ENCODE results near the gene SH2D3C.
A peak's percentile ranks its signal among the peaks of the same experiment; 100 is the strongest.

The SH2D3C gene

DNA sequence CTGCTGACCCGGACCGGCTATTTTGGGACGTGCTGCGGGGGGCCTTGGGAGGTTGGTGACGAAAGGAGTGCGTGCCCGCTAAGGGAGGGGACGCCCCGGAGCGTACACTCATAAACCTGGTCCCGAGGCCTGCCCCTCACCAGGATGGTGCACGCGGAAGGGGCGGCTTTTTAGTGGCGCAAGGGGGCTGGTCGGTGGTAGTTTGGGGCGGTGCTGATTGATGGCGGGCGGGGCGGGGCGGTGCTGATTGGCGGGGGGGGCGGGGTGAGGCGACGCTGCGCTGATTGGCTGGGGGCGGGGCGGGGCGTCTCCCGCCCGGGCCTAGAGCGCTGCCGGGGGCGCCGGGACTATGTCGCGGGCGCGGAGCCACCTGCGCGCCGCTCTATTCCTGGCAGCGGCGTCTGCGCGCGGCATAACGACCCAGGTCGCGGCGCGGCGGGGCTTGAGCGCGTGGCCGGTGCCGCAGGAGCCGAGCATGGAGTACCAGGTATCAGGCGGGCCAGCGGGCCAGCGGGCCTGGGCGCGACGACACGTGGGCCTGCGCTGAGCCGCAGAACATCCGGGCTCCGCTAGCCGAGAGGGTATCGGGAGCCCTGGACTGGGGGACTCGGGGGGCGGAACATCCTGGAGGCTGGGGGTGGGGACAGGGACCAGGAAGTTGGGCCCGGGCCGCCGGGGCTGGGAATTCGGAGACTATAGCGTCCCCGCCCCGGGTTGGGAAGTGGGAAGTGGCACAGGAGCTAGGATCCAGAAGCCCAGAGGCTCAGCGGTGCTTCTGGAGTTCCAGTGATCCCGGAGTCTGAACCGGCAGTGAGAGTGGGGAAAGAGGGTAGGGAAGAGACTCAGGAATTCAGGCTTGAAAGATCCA lies 24.3 kb upstream of the SH2D3C start, which contains the start of gene FPGS:
TSS of gene FPGS (plus strand) at position 307 of the 868 bp plus-strand sequence. CDS start at position 350, 43 bp downstream.
- Histone ChIP-seq H3K79me2 (ENCODE audit: insufficient read depth, low read length) (peaks cover 8% of the 10 kb centered on the region; the same call in 1 of the 2 replicates), H3K9me3 (ENCODE audit: low read length) (no peaks in the 10 kb centered on the region), H3F3A (ENCODE audit: insufficient read depth, low read length) (no peaks in the 10 kb centered on the region), H3K4me1 (ENCODE audit: insufficient read depth, low read length, severe bottlenecking) (peaks cover 21% of the 10 kb centered on the region), H4K20me1 (ENCODE audit: insufficient read depth, low read length) (no peaks in the 10 kb centered on the region), H3K27ac (ENCODE audit: low read depth, low read length, poor library complexity, severe bottlenecking) (peak within 1 kb of the TSS; percentile 74), H3K9ac (ENCODE audit: low read length) (peak within 1 kb of the TSS; percentile 100), H3K9me2 (ENCODE audit: low read depth, low read length) (no peaks in the 10 kb centered on the region), H3K4me3 (ENCODE audit: low read depth, low read length, poor library complexity, severe bottlenecking) (peak within 1 kb of the TSS; percentile 100), H3K4me2 (ENCODE audit: low read length) (peak within 1 kb of the TSS; percentile 99), H3K36me3 (ENCODE audit: insufficient read depth, low read length) (peaks cover 22% of the 10 kb centered on the region), H2AFZ (ENCODE audit: low read length) (no peak within 1 kb of the TSS), H3K27me3 (ENCODE audit: insufficient read depth, low read length) (no peaks in the 10 kb centered on the region)
- TF ChIP-seq CTCF (IDR thresholded peaks at IDR 0.05; ENCODE audit: low read length) (0 out of 2 replicates have a peak, but pooled peaks have one; percentile 27), EZH2 (IDR thresholded peaks at IDR 0.05; ENCODE audit: borderline replicate concordance, low read length) (no peak)

GRCh38 chr9:127801955-127802575 lies 23.6 kb upstream of the SH2D3C start:
- Histone ChIP-seq H4K20me1 (ENCODE audit: insufficient read depth, low read length) (no peaks in the 10 kb centered on the region), H3F3A (ENCODE audit: insufficient read depth, low read length) (no peaks in the 10 kb centered on the region), H3K79me2 (ENCODE audit: insufficient read depth, low read length) (peaks cover 8% of the 10 kb centered on the region; the same call in 1 of the 2 replicates), H3K27me3 (ENCODE audit: insufficient read depth, low read length) (no peaks in the 10 kb centered on the region), H3K27ac (ENCODE audit: low read depth, low read length, poor library complexity, severe bottlenecking) (peak overlapping the region; percentile 67), H3K4me3 (ENCODE audit: low read depth, low read length, poor library complexity, severe bottlenecking) (peak overlapping the region; percentile 100), H3K4me1 (ENCODE audit: insufficient read depth, low read length, severe bottlenecking) (peaks cover 28% of the 10 kb centered on the region), H2AFZ (ENCODE audit: low read length) (no peak overlapping the region), H3K36me3 (ENCODE audit: insufficient read depth, low read length) (peaks cover 15% of the 10 kb centered on the region), H3K4me2 (ENCODE audit: low read length) (peak overlapping the region; percentile 79), H3K9me3 (ENCODE audit: low read length) (no peaks in the 10 kb centered on the region), H3K9me2 (ENCODE audit: low read depth, low read length) (no peaks in the 10 kb centered on the region), H3K9ac (ENCODE audit: low read length) (peak overlapping the region; percentile 59)
- TF ChIP-seq EZH2 (IDR thresholded peaks at IDR 0.05; ENCODE audit: borderline replicate concordance, low read length) (no peak), CTCF (IDR thresholded peaks at IDR 0.05; ENCODE audit: low read length) (no peak; the same call in 1 of the 2 replicates)

GRCh38 chr9:127796852-127797370 lies 18.4 kb upstream of the SH2D3C start:
- Histone ChIP-seq H3K9me3 (ENCODE audit: low read length) (no peaks in the 10 kb centered on the region), H3F3A (ENCODE audit: insufficient read depth, low read length) (peaks cover 14% of the 10 kb centered on the region), H4K20me1 (ENCODE audit: insufficient read depth, low read length) (no peaks in the 10 kb centered on the region), H3K27me3 (ENCODE audit: insufficient read depth, low read length) (no peaks in the 10 kb centered on the region), H3K4me1 (ENCODE audit: insufficient read depth, low read length, severe bottlenecking) (peaks cover 34% of the 10 kb centered on the region), H2AFZ (ENCODE audit: low read length) (no peak overlapping the region), H3K27ac (ENCODE audit: low read depth, low read length, poor library complexity, severe bottlenecking) (peak overlapping the region; percentile 86), H3K4me3 (ENCODE audit: low read depth, low read length, poor library complexity, severe bottlenecking) (no peak overlapping the region), H3K4me2 (ENCODE audit: low read length) (peak overlapping the region; percentile 28; the same call in 1 of the 2 replicates), H3K9ac (ENCODE audit: low read length) (no peak overlapping the region), H3K9me2 (ENCODE audit: low read depth, low read length) (no peaks in the 10 kb centered on the region), H3K36me3 (ENCODE audit: insufficient read depth, low read length) (peaks cover 14% of the 10 kb centered on the region), H3K79me2 (ENCODE audit: insufficient read depth, low read length) (no peaks in the 10 kb centered on the region)
- TF ChIP-seq CTCF (IDR thresholded peaks at IDR 0.05; ENCODE audit: low read length) (no peak), EZH2 (IDR thresholded peaks at IDR 0.05; ENCODE audit: borderline replicate concordance, low read length) (no peak)

All from OCI-LY1 (cell line).